GM12891 (cell line): ENCODE data around the gene ARAF.

Source experiments
- POLR2A ChIP-seq: IDR thresholded peaks from 2 replicates; pipeline ENCODE4 v1.6.1; 2011; ENCODE audit warnings: low read depth, low read length, control low read depth
- POLR2AphosphoS5 ChIP-seq: IDR thresholded peaks from 2 replicates; pipeline ENCODE4 v1.6.1; 2011; ENCODE audit warnings: low read depth, low read length, control low read depth
- POU2F2 ChIP-seq: IDR thresholded peaks from 2 replicates; pipeline ENCODE4 v1.6.1; 2011; ENCODE audit warnings: low read depth, mild to moderate bottlenecking, control low read depth, low read length, moderate library complexity
- SPI1 ChIP-seq: IDR thresholded peaks from 2 replicates; pipeline ENCODE4 v1.6.1; 2011; ENCODE audit warnings: low read depth, low read length, control low read depth
- TAF1 ChIP-seq: IDR thresholded peaks from 2 replicates; pipeline ENCODE4 v1.6.1; 2011; ENCODE audit warnings: low read depth, low read length, control low read depth

DNA sequence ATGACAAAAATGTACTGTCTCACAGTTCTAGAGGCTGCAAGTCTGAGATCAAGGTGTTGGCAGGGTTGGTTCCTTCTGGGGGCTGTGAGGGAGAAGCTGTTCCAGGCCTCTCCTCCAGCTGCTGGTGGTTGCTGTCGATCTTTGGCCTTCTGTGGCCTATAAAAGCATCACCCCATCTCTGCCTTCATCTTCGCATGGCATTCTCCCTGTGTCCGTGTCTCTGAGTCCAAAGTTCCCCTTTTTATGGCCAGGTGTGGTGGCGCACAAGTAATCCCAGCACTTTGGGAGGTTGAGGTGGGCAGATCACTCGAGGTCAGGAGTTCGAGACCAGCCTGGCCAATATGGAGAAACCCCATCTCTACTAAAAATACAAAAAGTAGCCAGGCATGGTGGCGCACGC, 31.5 kb upstream of the ARAF start:
- TF ChIP-seq POU2F2 (no peak), POLR2A (no peak), SPI1 (no peak), TAF1 (no peak), POLR2AphosphoS5 (no peak)
